A673 (cell line): Measurements from ENCODE around the gene PGRMC1. TPM values are rescaled to one million over a fixed set of nuclear protein-coding genes. Genes with fewer than 3 reads are reported as not detected.

Experiments
- BruUV-seq: library from RNA; stranded (reverse); fragments of 400-500 nt; replicated peaks from 2 replicates; lab custom pipeline; 2021; lab: Mats Ljungman, UMichigan
- CTCF ChIA-PET: fragments of 300-600 bp; sonication (Branson Sonifier 250); formaldehyde crosslinking; loops from one replicate; lab custom pipeline; 2022; ENCODE audit warnings: antibody characterized with exemption; lab: Charles Lee
- POLR2A ChIA-PET: fragments of 300-600 bp; sonication (Branson Sonifier 250); formaldehyde crosslinking; loops from one replicate; lab custom pipeline; 2022; ENCODE audit warnings: antibody characterized with exemption; ENCODE audit not compliant: low non-redundant PET; lab: Charles Lee
- DNase-seq: peaks from one replicate; pipeline ENCODE4 v3.0.0-alpha.2; 2015; ENCODE audit warnings: low spot score
- H3K27ac ChIP-seq: fragments of 200-600 bp; sonication (generic); 2 replicates; pipeline ENCODE4 v1.5.1; 2016; ENCODE audit warnings: mixed run types, low read depth, mild to moderate bottlenecking, mixed read lengths, antibody characterized with exemption, low read length; ENCODE audit not compliant: poor library complexity, severe bottlenecking
- H3K27me3 ChIP-seq: fragments of 200-600 bp; sonication (generic); replicated peaks from 2 replicates; pipeline ENCODE4 v1.6.1; 2017; ENCODE audit warnings: mixed run types, low read depth, mild to moderate bottlenecking, mixed read lengths, antibody characterized with exemption, low read length; ENCODE audit not compliant: insufficient read depth, poor library complexity
- H3K36me3 ChIP-seq: fragments of 200-600 bp; sonication (generic); 2 replicates; pipeline ENCODE4 v1.6.1; 2016; ENCODE audit warnings: mixed run types, mild to moderate bottlenecking, mixed read lengths, antibody characterized with exemption, low read length; ENCODE audit not compliant: insufficient read depth, poor library complexity, severe bottlenecking
- H3K4me1 ChIP-seq: fragments of 200-600 bp; sonication (generic); 2 replicates; pipeline ENCODE4 v1.6.1; 2017; ENCODE audit warnings: mixed run types, mild to moderate bottlenecking, mixed read lengths, antibody characterized with exemption, low read length; ENCODE audit not compliant: insufficient read depth, poor library complexity, severe bottlenecking
- H3K4me3 ChIP-seq: fragments of 200-600 bp; sonication (generic); 2 replicates; pipeline ENCODE4 v1.5.1; 2016; ENCODE audit warnings: low read depth, mixed run types, mild to moderate bottlenecking, mixed read lengths, low read length; ENCODE audit not compliant: poor library complexity, severe bottlenecking
- H3K9me3 ChIP-seq: fragments of 200-600 bp; sonication (generic); 2 replicates; pipeline ENCODE4 v1.6.1; 2016; ENCODE audit warnings: mixed run types, low read depth, mild to moderate bottlenecking, mixed read lengths, antibody characterized with exemption, low read length; ENCODE audit not compliant: poor library complexity, severe bottlenecking
- EZH2 ChIP-seq: fragments of 200-600 bp; sonication (generic); IDR thresholded peaks from 2 replicates; pipeline ENCODE4 v1.6.1; 2017; ENCODE audit warnings: borderline replicate concordance, low read depth, mild to moderate bottlenecking, mixed read lengths, antibody characterized with exemption, low read length; ENCODE audit not compliant: poor library complexity, severe bottlenecking
- intact Hi-C: fragments of 100-400 bp; cut with micrococcal nuclease; formaldehyde crosslinking; loops from one replicate; pipeline ENCODE4 v1.10.0; 2022; ENCODE audit not compliant: unreplicated experiment
- total RNA-seq: library from RNA; stranded (reverse); gene quantifications from 2 replicates; pipeline ENCODE4 v1.2.3, GENCODE V29; 2021
- TF ChIP-seq, protein P1 (sequence below): fragments of 300-800, 200-600 bp; sonication (generic); conservative IDR thresholded peaks from 2 replicates; pipeline ENCODE4 v1.5.1; 2017; ENCODE audit warnings: low read depth, mild to moderate bottlenecking, antibody characterized with exemption, low read length, moderate library complexity, mixed read lengths

The PGRMC1 gene
- total RNA-seq, 1 experiment from 2014 or later: 133 TPM

DNA sequence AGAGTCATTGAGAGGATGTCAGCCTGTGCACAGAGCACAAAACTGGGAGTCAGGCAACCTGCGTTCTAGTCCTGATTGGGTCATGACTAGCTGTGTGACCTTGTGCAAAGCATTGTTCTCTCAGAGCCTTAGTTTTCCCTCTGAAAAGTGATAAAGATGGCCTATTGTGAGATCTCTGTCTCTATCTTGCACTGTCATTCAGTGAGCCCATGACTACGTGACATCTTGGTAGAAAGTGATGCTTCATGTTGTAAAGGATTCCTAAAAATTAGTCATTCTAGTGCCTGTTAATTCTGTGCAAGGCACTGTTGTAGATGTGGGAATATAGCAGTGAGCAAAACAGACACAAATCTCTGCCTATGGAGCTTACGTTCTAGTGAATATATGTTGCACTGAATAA, 2.5 kb downstream of the PGRMC1 start:
- Histone ChIP-seq H3K36me3 (peaks cover 3% of the 10 kb centered on the region), H3K27me3 (no peaks in the 10 kb centered on the region), H3K4me3 (peak overlapping the region; percentile 14), H3K9me3 (no peaks in the 10 kb centered on the region), H3K4me1 (peaks cover 13% of the 10 kb centered on the region), H3K27ac (no peak overlapping the region)
- ChIA-PET POLR2A (no interaction called here), CTCF (no interaction called here)
- intact Hi-C loops: no loop called here
- DNase-seq: no peak
- BruUV-seq: no TSS peak
- TF ChIP-seq EZH2: no peak
- TF ChIP-seq, protein P1, sequence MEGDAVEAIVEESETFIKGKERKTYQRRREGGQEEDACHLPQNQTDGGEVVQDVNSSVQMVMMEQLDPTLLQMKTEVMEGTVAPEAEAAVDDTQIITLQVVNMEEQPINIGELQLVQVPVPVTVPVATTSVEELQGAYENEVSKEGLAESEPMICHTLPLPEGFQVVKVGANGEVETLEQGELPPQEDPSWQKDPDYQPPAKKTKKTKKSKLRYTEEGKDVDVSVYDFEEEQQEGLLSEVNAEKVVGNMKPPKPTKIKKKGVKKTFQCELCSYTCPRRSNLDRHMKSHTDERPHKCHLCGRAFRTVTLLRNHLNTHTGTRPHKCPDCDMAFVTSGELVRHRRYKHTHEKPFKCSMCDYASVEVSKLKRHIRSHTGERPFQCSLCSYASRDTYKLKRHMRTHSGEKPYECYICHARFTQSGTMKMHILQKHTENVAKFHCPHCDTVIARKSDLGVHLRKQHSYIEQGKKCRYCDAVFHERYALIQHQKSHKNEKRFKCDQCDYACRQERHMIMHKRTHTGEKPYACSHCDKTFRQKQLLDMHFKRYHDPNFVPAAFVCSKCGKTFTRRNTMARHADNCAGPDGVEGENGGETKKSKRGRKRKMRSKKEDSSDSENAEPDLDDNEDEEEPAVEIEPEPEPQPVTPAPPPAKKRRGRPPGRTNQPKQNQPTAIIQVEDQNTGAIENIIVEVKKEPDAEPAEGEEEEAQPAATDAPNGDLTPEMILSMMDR: no peak

DNA sequence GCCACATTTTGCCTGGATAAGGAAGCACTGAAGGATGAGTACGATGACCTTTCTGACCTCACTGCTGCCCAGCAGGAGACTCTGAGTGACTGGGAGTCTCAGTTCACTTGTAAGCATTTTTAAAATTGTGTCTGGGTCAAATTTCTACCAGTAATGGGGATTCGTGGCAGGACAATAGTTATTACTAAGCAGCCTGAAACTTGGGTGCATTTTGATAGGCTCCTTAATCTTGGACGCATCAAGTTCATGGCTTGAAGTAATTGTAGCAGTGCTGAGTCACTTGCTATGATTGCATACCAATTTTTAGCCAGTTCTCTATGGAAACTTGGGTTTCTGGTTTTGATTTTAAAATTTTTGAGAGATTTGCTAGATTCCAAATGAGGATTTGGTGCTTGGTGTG, 4.3 kb downstream of the PGRMC1 start:
- no peak overlapping the region for H3K27ac ChIP-seq
- no peaks in the 10 kb centered on the region for H3K9me3 ChIP-seq
- ChIA-PET POLR2A (no interaction called here), CTCF (no interaction called here)
- intact Hi-C loops: no loop called here
- H3K27me3 ChIP-seq: no peaks in the 10 kb centered on the region
- DNase-seq: no peak
- no peak overlapping the region for H3K4me3 ChIP-seq
- BruUV-seq: no TSS peak
- peaks cover 11% of the 10 kb centered on the region for H3K36me3 ChIP-seq
- TF ChIP-seq, protein P1: no peak
- no peak for TF ChIP-seq EZH2
- H3K4me1 ChIP-seq: peaks cover 10% of the 10 kb centered on the region

DNA sequence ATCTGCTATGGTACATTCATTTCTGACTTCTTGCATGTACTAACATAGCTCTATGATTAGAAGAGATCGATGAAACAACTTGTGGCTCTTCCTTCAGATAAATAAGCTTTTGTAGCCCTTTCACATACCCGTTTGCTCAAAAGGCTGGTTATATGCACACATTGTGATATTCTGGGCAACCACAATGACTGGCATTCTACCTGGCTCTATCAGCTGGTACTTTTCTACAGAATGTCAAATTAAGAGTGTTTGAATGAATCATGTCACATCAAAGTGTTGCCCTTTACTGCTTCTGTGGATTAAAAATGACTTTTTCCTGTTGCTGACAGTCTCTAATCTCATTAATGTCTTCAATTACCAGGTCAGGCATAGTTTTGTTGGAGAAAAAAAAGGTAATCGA, 11.6 kb downstream of the PGRMC1 start:
- TF ChIP-seq, protein P1: no peak
- no peak for TF ChIP-seq EZH2
- Histone ChIP-seq H3K4me1 (no peaks in the 10 kb centered on the region), H3K27me3 (no peaks in the 10 kb centered on the region), H3K27ac (no peak overlapping the region), H3K4me3 (no peak overlapping the region), H3K36me3 (peaks cover 11% of the 10 kb centered on the region), H3K9me3 (no peaks in the 10 kb centered on the region)
- ChIA-PET CTCF (no interaction called here), POLR2A (no interaction called here)
- BruUV-seq: no TSS peak
- intact Hi-C loops: no loop called here
- DNase-seq: no peak
